HUDEP-2 (cell line): Measurements from ENCODE around the gene MAB21L3.

Source experiments
- DNase-seq, 76 experiments: peaks; one replicate each; lab custom pipeline; 2025; ENCODE audit not compliant: unreplicated experiment in 76 of 76; lab: John Stamatoyannopoulos, UW

Gene MAB21L3

DNA sequence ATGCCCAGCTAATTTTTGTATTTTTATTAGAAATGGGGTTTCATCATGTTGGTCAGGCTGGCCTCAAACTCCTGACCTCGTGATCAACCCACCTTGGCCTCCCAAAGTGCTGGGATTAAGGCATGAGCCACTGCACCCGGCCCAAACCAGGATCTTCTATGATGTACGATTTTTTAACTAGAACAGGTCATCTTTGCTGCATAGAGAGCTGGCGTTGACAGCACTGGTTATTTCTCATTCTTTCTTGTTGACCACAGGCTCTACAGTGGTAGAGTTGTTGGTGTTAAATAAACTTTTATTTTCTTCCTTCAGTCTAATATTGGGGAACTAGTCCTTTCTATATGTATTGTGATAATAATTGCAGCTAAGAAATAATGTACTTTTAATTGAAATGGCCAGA is 3.8 kb upstream of the MAB21L3 start:
- DNase-seq, result no peak

- DNase-seq, result no peak
Measured at GRCh38 chr1:116111524-116112021, 374 bp downstream of the MAB21L3 start.

- no peak for DNase-seq
Measured at GRCh38 chr1:116112388-116113140, 1.4 kb downstream of the MAB21L3 start.

- no peak for DNase-seq
Measured at GRCh38 chr1:116113615-116114014, 2.4 kb downstream of the MAB21L3 start.

DNA sequence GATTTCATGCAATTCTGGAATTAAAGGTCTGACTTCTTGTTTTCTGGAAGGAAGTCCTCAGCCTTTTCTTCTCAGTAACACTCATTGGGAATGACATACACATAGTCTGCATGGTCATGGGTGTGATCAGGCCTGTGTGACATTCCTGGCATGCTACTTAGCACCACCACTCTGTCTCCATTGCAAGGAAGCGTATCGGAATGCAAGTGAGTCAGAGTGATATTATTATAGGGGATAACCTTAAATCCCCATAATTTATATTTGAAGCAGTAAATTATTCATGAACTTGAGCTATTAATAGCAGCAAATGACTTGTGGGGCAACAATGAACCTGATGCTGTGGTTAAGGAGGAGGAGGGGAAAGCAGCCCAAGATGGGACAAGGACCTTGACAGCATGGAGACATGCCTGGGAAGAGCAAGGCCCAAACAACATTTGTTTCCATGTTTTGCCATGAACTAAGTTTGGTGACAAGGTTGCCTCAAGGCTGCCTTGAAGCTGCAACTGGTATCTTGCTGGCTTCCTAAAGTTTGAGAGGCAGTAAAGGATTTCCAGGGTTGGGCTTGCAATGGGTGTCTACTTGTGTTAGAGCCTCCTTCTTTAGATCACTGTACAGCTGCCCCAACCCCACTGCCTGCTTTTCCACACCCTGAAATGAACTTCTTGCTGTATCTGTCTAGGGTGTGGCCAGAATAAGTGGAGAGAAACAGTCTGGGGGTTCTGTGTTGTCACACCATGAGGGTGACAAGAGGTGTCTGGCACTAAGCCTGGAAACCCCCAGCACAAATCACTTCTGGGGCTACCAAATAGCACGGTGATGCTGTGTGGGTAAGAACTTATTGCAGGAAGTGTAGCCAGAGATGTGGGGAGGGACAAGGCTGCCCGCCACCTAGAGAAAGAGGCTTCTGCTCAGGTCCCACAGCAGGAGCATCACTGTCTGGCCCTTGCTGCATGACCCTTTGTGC is 4.6 kb downstream of the MAB21L3 start:
- no peak for DNase-seq

DNA sequence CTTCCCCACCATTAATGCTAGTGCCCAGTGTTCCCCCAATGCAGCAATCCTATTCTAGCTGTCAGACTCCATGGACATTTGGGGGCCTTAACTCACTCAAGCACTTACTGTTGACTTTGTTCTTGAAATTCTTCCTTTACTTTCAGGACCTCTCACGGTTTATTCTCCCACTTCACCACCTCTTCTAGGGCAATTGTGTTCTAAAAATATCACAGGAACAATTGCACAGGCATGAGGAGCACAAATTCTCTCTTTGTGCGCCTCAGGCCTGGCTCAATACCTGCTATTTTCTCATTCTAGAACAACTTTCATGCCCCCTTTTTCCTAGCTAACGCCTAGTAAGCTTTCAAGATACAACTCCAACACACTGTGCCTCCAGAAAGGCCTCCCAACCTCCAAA is 7.3 kb downstream of the MAB21L3 start:
- no peak for DNase-seq

GRCh38 chr1:116119876-116120275 is 8.7 kb downstream of the MAB21L3 start:
- no peak for DNase-seq

DNA sequence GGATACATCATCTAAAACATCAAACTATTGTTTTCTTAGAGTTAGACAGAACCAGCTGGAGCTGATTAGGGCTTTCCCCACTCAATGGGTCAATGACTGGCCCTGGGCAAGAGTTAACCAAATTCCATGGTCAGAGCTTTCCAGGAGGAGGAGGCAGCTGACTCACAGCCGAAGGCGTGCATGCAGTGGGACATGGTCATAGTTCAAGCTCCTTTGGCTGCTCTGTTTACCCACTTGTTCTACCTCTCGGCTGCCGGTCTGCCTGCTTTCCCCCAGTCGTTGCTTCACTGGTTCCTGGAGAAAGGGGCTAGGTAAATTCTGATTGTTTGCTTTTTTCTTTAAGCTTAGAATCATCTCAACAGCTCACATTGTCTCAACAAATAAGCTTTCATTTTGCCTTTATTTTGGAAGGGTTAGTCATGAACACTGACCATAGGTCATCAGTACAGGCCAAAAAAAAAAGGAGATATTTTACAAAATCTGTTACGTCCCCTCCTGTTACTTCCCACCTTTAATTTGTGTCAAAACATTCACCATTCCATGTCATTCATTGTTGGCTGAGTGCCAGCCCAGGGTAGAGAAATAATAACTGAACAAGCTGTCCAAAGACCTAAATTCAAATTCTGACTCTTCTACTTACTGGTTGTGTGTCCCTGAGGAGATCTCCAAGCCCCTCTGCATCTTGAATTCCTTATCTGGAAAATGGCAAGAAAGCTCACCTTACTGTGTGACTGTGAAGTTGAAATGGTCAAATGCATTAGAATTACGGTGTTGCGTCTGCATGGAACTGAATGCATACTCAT is 12.0 kb downstream of the MAB21L3 start:
- no peak for DNase-seq

GRCh38 chr1:116123837-116124533 is 12.8 kb downstream of the MAB21L3 start:
- DNase-seq, result no peak

GRCh38 chr1:116125758-116126157 is 14.6 kb downstream of the MAB21L3 start:
- no peak for DNase-seq

GRCh38 chr1:116126281-116126680 is 15.1 kb downstream of the MAB21L3 start:
- DNase-seq, result no peak

GRCh38 chr1:116127123-116127847 is 16.1 kb downstream of the MAB21L3 start:
- no peak for DNase-seq

- DNase-seq, result no peak
Measured at GRCh38 chr1:116127848-116128540, 16.8 kb downstream of the MAB21L3 start.

DNA sequence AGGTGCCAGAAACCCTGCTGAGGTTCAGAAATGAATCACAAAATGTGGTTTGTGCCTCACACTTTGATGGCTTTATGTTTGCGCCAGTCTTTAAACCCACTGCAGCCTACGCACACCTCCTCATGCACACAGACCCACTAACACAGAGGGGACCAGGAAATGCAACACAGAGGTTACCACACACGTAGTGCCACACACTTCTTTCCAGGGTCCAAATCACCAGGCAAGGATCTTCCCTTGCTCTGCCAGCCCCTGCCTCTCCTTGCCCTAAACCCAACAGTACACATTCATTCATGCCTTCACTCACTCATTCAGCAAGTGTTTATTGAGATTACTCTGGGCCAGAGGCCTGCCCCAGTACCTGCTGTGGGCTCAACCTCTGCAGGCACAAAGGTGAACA is 17.5 kb downstream of the MAB21L3 start:
- no peak for DNase-seq

GRCh38 chr1:116129537-116129936 is 18.3 kb downstream of the MAB21L3 start:
- no peak for DNase-seq

GRCh38 chr1:116130356-116130755 is 19.2 kb downstream of the MAB21L3 start:
- peak in 1 of 76 experiments; percentile 7 for DNase-seq

DNA sequence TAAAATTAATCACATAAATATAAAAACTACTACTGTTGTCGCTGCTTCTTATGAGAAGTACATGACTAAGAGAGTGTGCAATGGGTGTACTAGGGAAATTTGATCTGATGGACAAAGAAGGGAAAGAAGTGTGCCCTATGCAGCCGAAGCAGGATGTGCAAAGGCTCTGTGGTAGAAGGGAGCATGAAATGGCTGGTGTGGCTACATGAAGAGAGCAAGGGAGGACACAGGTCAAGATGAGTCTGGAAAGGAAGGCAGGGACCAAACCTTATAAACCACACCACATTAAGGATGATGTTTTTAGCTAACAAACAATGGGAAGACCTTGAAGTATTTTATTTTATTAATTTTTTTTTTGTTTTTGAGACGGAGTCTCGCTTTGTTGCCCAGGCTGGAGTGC is 20.0 kb downstream of the MAB21L3 start:
- no peak for DNase-seq

DNA sequence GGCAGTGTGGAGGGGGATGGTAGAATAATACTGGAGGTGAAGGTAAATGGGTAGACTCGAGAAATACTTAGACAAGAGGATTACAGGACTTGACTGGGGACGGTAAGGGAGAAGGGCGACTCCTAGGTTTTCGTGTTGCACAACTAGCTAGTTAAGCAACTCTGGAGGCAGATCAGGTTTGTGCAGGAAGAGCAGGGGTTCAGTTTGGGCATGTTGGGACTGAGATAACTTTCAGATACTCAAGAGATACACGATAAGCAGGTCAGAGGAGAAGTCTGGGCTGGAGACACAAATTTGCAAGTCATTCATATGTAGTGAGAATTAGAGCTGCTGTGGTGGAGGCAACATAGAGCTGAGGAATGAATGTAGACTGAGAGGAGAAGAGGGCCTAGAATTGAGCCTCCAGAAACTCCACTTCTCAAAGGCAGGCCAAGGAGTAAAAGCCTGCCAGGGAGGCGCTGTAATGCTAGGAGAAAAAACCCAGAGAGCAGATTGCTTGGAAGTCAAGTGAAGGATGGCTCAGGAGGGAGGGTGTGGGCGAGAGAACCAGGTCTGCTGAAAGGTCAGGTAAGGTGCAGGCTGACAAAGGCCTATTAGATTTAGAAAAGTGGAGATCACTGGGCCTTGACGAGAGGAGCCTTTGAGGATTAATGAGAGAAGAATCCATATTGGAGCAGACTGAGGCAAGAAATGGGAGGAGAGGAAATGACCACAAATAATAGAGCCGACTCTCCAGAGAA is 20.8 kb downstream of the MAB21L3 start:
- peak in 21 of 76 experiments; percentile 1 to 55 (median 14) for DNase-seq
